RWPE1 (cell line): ENCODE results near the gene PELI2.

Experiments
- CTCF ChIA-PET: fragments of 350-600 bp; sonication (Branson Sonifier 250); formaldehyde crosslinking; extraction: SDS; loops from one replicate; lab custom pipeline; 2021; lab: Yijun Ruan, JAX
- POLR2A ChIA-PET: fragments of 400-600 bp; formaldehyde crosslinking; extraction: SDS; loops from one replicate; lab custom pipeline; 2020; ENCODE audit warnings: antibody characterized with exemption; ENCODE audit not compliant: low non-redundant PET; lab: Yijun Ruan, JAX
- DNase-seq: peaks from one replicate; pipeline ENCODE4 v3.0.0; 2012; ENCODE audit warnings: low spot score
- H3K27ac ChIP-seq: fragments of 450-650 bp; 2 replicates; pipeline ENCODE4 v1.5.1; 2017
- TF ChIP-seq, protein P1 (sequence below): fragments of 450-650 bp; conservative IDR thresholded peaks from 2 replicates; pipeline ENCODE4 v1.5.1; 2017; ENCODE audit warnings: low read depth, mild to moderate bottlenecking

PELI2 gene

DNA sequence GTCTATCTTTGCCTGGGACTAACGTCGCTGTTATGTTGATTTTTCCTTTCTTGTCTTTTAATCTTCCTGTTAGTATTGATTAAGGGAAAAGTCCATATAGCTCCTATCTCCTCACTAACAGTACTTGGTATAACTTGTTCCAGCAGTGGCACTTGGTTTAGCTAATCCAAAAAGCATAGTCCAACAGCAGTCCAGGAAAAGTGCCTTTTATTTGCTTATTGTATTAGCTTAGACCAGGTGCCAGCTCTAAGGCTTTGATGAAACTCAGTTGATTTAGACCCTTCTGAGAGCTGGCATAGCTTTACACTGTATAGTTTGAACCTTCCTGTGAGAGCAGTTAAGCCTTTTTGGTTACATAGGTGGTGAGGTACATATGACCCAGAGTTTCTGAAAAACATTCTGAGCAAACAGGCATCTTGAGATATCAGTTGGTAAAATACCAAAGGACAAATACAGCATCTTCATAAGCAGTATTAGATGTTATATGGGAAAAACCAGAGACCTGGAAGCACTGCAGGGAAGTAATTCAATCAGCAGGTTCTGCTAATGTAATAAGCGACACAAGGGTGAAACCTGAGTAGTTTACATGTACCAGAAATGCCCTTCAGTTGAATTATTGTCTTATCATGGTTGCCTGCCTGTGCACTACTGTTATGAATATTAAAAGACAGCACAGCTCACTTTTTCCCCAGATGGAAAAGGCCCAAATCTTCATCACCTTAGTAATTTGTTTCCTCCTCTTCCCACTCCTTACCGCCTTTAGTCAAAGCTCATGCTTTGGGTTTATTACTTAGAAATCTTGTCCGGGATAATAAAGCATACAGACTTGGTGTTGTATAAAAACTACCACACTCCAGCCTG, 13.0 kb downstream of the PELI2 start:
- ChIA-PET CTCF (interaction anchor here (0.7 kb wide), 1 partner anchor 327 kb away, joined by 3 read pairs; no protein-coding TSS in a partner anchor), POLR2A (no interaction called here)

DNA sequence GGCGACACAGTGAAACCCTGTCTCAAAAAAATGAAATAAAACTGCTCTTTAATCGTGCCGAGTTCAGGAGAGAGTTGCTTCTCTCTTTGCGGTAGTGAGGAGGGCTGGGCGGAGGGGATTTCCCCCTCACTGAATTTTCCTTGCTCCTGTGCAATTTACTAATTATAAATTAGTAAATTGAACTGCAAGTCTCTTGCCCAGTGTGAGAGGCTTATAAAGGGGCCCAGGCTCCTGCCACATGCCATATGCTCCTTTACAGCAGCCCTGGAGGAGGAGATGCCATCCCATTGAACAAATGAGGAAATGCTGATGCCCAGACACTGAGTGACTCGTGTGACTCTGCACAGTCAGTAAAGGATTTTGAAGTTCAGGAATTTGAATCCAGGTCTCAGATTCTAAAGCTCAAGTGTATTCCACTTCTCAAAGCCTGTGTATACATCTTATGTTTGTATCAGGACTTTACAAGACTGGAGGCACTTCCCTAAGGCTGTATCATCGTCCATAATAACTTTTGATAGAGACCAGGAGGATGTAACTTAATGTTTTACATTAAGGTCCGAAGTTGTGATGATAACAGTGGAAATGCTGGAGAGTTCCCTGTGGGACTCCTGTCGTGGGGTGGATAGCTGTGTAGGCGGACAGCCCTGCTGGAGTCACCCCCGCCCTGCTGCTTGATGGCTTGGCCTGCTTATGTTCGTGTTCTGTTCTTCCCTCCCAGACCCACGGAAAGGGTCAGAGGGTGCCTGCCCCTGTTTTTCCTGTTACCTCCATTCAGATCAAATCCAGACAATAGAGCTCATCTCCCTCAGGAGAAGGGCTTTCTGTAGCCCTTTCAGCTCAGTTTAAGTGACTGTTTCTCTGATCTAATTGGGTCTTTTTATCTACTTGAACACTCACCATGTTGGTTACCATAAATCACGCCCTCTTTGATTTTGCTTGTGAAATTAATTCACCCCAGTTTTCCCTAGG, 13.9 kb downstream of the PELI2 start:
- CTCF ChIA-PET: interaction anchor here (0.6 to 0.7 kb wide), 2 partner anchors 328 to 1627 kb away, joined by 3 read pairs; no protein-coding TSS in a partner anchor
- TF ChIP-seq, protein P1, sequence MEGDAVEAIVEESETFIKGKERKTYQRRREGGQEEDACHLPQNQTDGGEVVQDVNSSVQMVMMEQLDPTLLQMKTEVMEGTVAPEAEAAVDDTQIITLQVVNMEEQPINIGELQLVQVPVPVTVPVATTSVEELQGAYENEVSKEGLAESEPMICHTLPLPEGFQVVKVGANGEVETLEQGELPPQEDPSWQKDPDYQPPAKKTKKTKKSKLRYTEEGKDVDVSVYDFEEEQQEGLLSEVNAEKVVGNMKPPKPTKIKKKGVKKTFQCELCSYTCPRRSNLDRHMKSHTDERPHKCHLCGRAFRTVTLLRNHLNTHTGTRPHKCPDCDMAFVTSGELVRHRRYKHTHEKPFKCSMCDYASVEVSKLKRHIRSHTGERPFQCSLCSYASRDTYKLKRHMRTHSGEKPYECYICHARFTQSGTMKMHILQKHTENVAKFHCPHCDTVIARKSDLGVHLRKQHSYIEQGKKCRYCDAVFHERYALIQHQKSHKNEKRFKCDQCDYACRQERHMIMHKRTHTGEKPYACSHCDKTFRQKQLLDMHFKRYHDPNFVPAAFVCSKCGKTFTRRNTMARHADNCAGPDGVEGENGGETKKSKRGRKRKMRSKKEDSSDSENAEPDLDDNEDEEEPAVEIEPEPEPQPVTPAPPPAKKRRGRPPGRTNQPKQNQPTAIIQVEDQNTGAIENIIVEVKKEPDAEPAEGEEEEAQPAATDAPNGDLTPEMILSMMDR: no peak
- DNase-seq: no peak
- H3K27ac ChIP-seq: no peak overlapping the region
- POLR2A ChIA-PET: no interaction called here

More for the DNA sequence above, 13.0 kb downstream of the PELI2 start:
- TF ChIP-seq, protein P1: no peak
- DNase-seq: no peak
- H3K27ac ChIP-seq: no peak overlapping the region

DNA sequence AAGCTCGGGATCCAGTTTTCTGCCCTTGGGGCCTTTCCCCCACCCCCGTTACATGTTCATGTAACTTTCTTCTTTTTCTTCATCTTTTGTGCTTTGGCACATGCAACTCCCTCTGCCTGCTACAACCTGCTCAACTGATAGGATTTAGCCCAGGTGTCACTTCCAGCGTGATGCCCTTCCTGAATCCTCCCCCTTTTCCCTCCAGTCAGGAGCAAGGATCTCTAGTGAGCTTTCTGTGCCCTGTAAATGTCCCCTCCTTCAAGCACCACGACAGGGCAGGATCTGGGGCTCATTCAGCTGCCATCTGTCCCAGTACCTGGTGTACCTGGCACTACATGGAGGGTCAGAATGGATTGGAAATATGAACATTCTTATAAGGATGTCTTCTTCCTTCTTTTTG, 15.3 kb downstream of the PELI2 start:
- H3K27ac ChIP-seq: no peak overlapping the region
- POLR2A ChIA-PET: no interaction called here
- CTCF ChIA-PET: no interaction called here
- no peak for DNase-seq
- TF ChIP-seq, protein P1: no peak

DNA sequence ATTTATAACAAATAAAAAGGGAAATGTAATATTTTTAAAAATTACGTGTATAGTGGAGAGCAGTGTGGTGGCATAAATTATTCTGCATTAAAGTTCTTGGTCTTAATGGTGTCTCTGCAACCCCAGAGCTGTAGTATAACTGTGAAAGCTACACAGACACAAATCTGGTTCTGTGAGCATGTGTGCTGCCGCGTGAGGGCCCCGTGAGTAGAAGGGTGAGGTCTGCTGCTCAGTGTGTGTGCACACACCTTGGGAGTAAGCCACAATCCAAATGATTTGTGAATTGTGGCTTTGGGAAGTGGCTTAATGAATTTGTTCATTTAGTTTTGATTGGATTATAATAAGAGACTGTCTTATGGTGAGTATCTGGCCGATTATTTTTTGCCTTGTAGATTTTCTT, 16.8 kb downstream of the PELI2 start:
- POLR2A ChIA-PET: no interaction called here
- no peak for DNase-seq

DNA sequence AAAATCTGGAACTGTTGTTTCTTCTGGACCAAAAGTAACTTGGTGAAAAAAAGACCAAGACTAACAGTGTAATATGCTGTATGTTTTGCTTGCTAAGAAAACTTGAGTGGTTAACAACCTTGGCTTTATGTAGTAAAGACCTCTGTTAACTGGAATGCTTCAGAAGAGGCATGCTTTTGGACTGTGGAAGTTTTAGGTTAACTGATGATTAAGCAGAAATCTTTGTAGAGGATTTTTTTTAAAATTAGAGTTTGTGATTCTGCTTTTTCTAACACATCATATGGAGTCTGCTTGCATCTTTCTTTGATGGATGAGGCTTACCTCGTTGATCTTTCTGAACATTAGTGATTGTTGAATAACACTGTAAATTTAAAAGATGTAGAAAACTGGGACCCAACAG, 17.5 kb downstream of the PELI2 start:
- no peak overlapping the region for H3K27ac ChIP-seq
- ChIA-PET POLR2A (no interaction called here), CTCF (no interaction called here)
- TF ChIP-seq, protein P1: no peak
- no peak for DNase-seq

More for the DNA sequence above, 16.8 kb downstream of the PELI2 start:
- no peak overlapping the region for H3K27ac ChIP-seq
- CTCF ChIA-PET: no interaction called here
- TF ChIP-seq, protein P1: no peak
